NCI-H2196 (cell line): Measurements from ENCODE around the gene RBM7.

Source experiments
- DNase-seq: peaks from one replicate; lab custom pipeline; 2025; ENCODE audit not compliant: unreplicated experiment; lab: John Stamatoyannopoulos, UW

RBM7 gene

GRCh38 chr11:114447444-114447843 lies 47.0 kb downstream of the RBM7 start:
- DNase-seq = no peak

- no peak for DNase-seq
These were observed 47.4 kb downstream of the RBM7 start for GRCh38 chr11:114447892-114448291.

DNA sequence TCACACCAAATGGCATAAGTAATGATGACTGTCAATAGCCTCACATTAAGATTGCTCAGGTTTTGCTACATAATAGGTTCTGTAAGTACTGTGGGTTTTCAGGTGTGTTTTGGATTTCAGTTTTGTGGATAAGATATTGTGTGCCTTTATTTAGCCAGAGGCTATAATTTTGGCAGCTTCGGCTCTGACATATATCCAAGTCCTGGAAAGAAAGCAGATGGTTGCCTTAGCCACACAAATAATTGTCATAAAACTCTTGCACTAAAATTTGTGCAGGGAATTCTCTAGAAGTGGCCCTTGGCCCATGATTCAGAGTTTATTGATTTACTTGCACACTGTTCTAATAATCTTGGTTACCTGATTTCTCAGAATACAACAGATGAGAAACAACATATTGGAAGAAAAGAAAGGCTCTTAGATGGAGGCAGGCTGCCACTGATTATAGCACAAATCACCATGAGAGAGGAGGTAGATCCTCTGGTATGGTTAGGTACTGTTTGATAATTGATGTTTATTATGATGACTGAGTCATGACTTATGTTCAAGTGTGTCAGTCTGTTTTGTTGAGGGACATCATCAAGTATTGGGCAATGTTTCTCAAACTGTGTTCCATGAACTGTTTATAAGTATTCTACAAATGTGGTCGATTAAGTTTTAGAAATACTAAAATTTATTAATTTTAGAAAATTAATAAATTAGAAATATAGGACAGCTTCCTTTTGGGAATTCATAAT lies 48.5 kb downstream of the RBM7 start:
- DNase-seq = no peak

DNA sequence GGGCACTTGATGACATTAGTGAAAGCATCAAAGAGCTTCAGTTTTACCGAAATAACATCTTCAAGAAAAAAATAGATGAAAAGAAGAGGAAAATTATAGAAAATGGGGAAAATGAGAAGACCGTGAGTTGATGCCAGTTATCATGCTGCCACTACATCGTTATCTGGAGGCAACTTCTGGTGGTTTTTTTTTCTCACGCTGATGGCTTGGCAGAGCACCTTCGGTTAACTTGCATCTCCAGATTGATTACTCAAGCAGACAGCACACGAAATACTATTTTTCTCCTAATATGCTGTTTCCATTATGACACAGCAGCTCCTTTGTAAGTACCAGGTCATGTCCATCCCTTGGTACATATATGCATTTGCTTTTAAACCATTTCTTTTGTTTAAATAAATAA lies 49.4 kb downstream of the RBM7 start:
- no peak for DNase-seq

DNA sequence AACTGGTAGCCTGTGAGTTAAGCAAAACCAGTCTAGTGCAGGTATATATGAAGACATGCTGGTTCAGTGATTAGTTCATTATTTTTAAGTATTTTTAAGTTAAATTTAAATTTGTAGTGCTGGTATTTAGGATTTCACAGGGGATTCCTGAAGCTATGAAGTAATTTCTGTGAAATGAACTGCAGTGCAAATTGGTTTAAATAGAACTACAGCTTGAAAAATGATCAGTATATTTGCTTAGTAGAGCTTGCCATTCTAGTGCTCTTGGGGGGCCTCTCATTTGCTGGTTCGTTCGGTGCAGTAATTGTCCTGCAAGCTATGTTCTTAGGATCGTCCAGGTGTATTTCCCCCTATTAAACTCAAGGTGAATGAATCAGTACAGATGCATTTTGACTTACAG lies 51.9 kb downstream of the RBM7 start:
- DNase-seq = no peak
